ENCODE measurements around the gene PCDH8. TPM values are rescaled to one million over a fixed set of nuclear protein-coding genes. Genes with fewer than 3 reads are reported as not detected.

The PCDH8 gene
- total and polyA plus RNA-seq, 2 of the 13 experiments (the other 11 are each of a cell fraction or from before 2014, with no cell fraction given) = not detected

GRCh38 chr13:52891706-52892105 lies 43.3 kb upstream of the PCDH8 start:
- Histone ChIP-seq H3K79me2 (ENCODE audit: insufficient read depth, low read length) (no peaks in the 10 kb centered on the region), H3K4me3 (replicated peaks in 1 of 3; ENCODE audit: insufficient read depth in 1 of 3, low read depth in 2 of 3, low read length in 3 of 3) (no peak overlapping the region), H2AFZ (ENCODE audit: low read length) (no peak overlapping the region), H3K4me2 (ENCODE audit: low read depth, low read length) (no peak overlapping the region), H3K27me3 (ENCODE audit: control insufficient read depth in 1 of 2, insufficient read depth in 2 of 2, low read length in 2 of 2) (peaks cover 0 to 21% of the 10 kb centered on the region in 2 experiments; a peak in 1 of 5 replicates), H3K9ac (ENCODE audit: insufficient read depth, low read depth, low read length) (no peak overlapping the region), H3K4me1 (ENCODE audit: insufficient read depth, low read length) (no peaks in the 10 kb centered on the region), H3K27ac (ENCODE audit: extremely low read length, insufficient read depth, low read length) (no peak overlapping the region), H3K9me3 (ENCODE audit: low read length) (no peaks in the 10 kb centered on the region), H3K36me3 (replicated peaks in 1 of 2; ENCODE audit: control insufficient read depth in 1 of 2, insufficient read depth in 2 of 2, low read length in 2 of 2) (no peaks in the 10 kb centered on the region), H4K20me1 (ENCODE audit: insufficient read depth, low read length) (no peaks in the 10 kb centered on the region)
- BruUV-seq (replicated peaks) = no TSS peak
- intact Hi-C loops (cut with micrococcal nuclease; ENCODE audit: unreplicated experiment) (no loop called here), in situ Hi-C loops (cut with HindIII; ENCODE audit: extremely low pct_ligation_motif_present, low pct_unique_long_range_greater_than_20kb) (no loop called here)
- ATAC-seq = no peak
- POLR2A ChIA-PET = no interaction called here
- TF ChIP-seq ZNF703 (CRISPR knock-in tag; IDR thresholded peaks at IDR 0.05; ENCODE audit: borderline replicate concordance) (no peak), ZFX (CRISPR knock-in tag; IDR thresholded peaks at IDR 0.05; ENCODE audit: low read depth) (no peak), POLR2A (IDR thresholded peaks at IDR 0.05; ENCODE audit: insufficient read depth in 1 of 2, low read depth in 2 of 2, low read length in 2 of 2) (no peak), MED8 (CRISPR knock-in tag; IDR thresholded peaks at IDR 0.05; ENCODE audit: insufficient replicate concordance) (no peak), DBP (CRISPR knock-in tag; IDR thresholded peaks at IDR 0.05; ENCODE audit: not compliant biosample characterization) (no peak), ZNF317 (CRISPR knock-in tag; IDR thresholded peaks at IDR 0.05) (no peak), ZNF605 (CRISPR knock-in tag; IDR thresholded peaks at IDR 0.05) (no peak), PHB2 (IDR thresholded peaks at IDR 0.05; ENCODE audit: partially characterized antibody) (no peak), ZNF672 (CRISPR knock-in tag; IDR thresholded peaks at IDR 0.05) (no peak), MXD3 (CRISPR knock-in tag; IDR thresholded peaks at IDR 0.05) (no peak), HNRNPL (IDR thresholded peaks at IDR 0.05; ENCODE audit: low read depth, low read length) (no peak), ZSCAN21 (CRISPR knock-in tag; IDR thresholded peaks at IDR 0.05; ENCODE audit: borderline replicate concordance) (no peak), ZNF687 (CRISPR knock-in tag; IDR thresholded peaks at IDR 0.05) (no peak), RFXAP (CRISPR knock-in tag; IDR thresholded peaks at IDR 0.05; ENCODE audit: borderline replicate concordance) (no peak)
- CTCF ChIA-PET (ENCODE audit: low intra/inter-chr PET ratio, low total read pairs) = no interaction called here
- no peak for FAIRE-seq
- WGBS (ENCODE audit: low lambda C conversion rate) = 4% methylated on average over 5 of the region's 5 CpGs
- no peak for DNase-seq (ENCODE audit: low spot score)
